GM19328 (cell line): ENCODE results near the gene GABRB3.

ENCODE experiments used
- ATAC-seq: cut with Tn5 transposase; IDR thresholded peaks from one replicate; pipeline ENCODE4 v1.9.1; 2021; ENCODE audit warnings: mild to moderate bottlenecking, moderate library complexity; ENCODE audit not compliant: unreplicated experiment

Gene GABRB3

DNA sequence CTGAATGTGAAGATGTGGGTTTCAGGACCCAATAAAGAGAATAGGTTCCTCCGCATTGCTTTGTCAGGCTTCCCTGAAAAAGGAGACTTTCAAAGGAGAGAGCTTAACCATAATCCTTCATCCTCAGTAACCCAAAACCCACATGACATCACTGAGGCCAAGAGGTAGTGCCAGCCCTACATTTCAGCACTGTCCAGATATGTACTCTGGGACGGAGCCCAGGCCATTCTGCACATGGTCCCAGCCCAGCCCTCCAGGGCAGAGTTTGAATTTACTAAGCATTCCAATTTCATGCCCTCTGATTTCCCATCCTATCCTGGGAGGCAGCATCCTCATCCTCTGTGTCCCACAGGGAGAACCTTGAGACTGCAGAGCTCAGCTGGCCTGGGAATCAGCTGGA lies 210.5 kb downstream of the GABRB3 start:
- ATAC-seq, result no peak

DNA sequence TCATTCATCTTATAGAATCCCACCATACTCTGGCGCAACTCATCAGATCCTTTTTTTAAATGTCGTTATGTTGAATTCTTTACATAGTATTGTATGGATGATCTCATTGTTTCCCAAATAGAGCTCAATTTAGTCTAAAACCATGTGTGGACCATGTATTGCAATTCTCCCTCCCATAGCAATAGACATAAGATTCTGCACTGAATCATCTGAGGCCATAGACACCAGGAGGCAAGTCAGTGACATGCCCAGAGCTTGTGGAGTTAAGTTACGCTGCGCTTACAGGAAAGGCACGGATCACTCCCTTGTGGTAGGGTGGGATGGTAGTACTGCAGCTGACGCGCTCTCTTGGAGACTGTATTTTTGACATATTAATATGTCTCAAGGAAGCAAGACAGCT lies 211.0 kb downstream of the GABRB3 start:
- no peak for ATAC-seq

DNA sequence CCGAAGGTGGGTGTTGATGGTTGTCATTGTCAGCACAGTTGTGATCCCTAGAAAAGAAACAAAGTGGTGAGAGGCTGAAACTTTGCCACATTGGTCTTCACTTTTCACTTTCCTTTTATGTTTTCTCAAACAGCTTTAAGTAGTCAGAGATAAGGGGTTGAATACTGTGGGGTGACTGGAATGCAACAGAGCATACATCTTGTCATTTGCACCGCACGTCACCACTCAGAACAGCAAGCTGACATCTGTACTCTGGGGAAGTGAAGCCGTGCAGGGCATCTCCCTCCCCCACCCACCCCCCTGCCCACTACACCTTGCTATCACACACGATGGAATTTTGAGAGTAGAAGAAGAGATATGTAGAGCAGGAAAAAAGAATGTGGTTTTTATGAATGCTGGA lies 211.7 kb downstream of the GABRB3 start:
- no peak for ATAC-seq

DNA sequence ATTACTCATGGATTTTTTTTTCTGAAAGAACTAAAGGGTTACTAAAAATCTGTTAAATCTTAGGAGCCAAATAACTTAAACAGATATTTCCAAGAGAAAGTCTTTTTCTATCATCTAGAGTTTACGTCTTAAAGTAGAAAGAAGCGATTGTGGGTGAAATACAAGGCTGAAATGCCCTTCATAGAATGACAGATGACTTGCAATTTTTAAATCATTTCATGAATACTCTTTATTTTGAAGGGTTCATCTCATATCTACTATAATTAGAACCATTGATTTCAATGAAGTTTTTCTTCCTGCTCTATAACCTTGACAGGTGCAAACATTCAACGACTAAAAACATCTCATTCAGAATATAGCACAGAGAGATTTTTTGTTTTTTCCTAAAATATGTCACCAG lies 217.0 kb downstream of the GABRB3 start:
- ATAC-seq, result no peak

DNA sequence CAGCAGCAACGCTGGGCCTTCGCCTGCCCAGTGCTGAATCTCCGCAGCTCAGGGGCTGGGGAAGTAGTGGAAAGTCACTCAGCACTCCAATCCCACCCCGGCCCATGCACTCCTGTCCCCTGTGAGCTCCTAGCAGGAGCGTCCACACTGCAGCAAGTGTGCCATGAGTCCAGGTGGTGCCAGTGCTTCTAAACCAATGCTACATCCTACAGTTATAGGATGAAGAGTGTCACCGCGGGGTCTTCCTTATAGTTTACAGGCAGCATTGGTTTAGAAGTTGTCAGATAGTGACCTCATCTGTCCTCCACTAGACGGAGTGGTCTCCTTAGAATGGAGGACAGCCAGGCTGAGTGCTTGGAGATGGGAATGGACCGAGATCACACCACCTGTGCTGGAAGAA lies 221.4 kb downstream of the GABRB3 start:
- no peak for ATAC-seq

DNA sequence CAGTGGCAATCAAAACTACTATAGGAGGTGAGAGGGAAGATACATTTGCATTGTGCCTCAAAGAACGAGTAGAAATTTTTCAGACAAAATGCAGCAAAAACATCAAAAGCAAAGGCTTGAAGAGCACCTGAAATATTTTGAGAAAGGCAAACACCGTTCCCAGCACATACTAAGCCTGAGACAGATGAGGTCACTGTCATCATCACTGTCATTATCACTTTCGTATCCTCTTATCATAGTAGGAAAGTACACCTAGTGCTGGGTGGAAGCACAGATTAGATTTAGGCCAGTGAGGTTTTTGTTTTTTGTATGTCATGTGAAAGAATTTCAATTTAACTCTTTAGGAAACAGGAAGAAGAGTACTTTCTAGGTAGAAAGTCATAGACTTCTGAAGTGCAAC lies 222.0 kb downstream of the GABRB3 start:
- ATAC-seq, result no peak

DNA sequence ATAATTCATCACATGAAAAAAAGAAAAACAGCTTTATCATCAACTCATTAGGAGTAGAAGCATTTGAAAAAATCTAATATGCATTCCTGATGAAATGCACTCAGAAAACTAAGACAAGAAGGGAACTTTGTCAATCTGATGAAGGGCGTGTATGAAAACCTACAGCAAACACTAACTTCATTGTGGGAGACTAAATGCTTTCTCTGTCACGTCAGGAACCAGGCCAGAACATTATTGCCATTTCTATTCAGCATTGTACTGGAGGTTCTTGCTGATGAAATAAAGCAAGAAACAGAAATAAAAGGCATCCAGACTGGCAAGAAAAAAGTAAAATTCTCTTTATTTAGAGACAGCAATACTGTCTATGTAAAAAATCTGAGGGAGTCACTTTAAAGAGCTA lies 235.2 kb downstream of the GABRB3 start:
- ATAC-seq, result no peak

DNA sequence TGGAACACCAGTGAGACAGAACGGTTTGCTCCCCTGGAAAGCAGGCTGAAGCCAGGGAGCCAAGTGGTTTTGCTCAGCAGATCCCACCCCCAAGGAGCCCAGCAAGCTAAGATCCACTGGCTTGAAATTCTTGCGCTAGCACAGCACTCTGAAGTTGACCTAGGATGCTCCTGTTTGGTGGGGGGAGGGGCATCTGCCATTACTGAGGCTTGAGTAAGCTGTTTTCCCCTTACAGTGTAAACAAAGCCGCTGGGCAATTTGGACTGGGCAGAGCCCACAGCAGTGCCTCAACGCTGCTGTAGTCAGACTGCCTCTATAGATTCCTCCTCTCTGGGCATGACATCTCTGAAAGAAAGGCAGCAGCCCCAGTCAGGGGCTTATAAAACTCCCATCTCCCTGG lies 241.4 kb downstream of the GABRB3 start:
- ATAC-seq, result no peak

DNA sequence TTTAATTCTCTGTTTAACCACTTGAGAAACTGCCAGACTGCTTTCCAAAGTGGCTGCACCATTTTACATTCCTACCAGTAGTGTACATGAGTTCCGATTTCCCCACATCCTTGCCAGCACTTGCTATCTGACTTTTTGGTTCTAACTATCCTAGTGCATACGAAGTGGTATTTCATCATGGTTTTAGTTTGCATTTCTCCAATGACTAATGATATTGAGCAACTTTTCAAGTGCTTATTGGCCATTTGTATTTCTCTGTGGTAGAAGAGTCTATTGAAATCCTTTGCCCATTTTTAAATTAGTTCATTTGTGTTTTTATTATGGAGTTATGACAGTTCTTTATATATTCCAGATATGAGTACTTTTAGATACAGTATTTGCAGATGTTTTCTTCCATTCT lies 247.8 kb downstream of the GABRB3 start:
- no peak for ATAC-seq

DNA sequence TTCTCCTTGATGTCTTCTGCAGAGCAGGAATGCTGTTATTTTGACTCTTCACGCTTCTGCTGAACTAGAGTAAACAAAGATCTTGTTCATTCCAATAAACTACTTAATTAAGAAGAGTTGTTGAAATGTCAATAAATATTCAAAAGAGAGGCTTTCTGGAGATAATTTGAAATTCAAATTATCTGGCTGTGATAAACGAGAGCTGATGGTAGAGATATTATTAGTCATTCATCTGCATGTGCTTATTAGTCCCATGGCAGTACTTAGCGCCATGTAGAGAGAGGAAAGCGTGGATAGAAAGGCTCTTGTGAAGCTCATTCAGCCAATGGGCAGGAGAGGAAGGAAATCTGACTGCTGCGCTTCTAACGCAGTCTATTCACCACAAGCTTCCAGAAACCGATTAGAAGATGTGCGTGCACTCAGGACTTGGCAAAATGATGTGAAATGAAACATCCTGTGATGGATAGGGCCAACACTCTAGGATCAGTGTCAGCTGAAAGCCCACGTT lies 251.1 kb downstream of the GABRB3 start:
- no peak for ATAC-seq

DNA sequence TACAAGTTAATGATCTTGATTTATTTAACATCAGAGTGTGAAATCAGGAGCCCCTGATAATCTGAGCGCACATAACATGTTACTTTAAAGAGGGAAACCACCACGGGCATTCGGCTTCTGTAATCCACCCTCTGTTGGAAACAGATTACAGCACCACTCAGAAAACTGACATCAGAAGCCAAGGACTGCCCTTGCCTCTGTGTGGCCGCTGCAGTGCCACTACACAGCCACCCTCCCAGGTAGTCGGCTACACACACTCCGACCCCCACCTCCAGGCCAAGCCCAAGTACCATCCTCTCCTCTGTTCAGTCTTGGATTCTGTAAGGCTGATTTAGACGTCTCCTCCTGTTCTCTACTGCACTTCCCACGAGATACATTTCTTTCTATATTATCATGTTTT lies 251.7 kb downstream of the GABRB3 start:
- ATAC-seq, result no peak

DNA sequence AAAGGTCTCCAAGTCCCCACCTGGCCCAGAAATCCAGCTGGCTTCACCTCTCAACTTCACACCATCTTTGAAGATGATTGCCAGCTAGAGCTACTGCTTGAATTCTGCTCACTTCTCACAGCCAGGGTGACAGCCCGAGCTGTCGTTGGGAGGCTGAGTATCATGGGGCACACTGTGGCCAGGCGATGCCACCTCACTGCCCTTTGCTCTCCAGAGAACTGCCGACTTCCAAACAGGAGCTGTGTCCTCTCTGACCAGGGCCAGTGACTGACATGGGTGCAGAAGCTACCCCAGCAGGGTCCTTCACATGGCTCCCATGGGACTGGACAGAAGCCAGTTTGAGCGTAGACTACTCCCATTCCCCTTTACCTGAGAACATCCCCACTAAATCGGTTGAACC lies 254.0 kb downstream of the GABRB3 start:
- no peak for ATAC-seq

DNA sequence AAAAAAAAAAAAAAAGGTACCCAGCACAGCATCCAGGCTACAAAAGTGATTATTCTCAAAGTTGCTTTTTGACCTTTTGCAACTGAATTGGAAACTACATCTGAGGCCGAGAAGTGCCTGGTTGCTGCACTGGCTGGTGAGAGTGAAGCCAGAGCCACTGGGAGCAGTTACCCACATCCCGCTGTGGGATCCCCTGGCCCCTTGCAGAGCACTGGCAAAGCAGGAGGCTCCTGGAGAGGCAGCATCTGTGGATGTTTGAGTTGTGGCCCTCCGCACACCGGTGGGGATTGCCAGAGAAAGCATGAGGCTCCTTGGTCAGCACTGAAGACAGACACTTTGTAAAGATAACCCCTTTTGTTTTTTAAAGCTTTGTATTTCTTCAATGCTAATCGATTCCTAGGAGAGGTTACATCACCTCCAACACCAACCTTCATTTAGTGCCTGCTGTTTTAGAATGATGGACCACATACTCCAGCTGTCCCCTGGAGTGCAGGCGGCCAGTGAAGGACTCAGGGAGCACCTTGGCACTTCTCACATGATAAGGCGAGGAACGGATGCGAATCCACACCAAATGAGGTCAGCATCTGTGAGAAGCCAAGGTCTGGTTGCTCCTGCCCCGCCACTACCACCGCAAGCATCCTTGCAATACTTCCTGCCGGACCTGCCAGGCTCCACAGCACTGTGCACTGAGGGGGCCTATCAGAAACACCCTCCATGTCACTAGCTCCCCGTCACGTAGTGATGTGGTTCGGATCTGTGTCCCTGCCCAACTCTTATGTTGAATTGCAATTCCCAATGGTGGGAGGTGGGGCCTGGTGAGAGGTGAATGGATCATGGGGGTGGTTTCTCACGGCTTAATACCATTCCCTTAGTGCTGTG lies 256.5 kb downstream of the GABRB3 start:
- ATAC-seq, result no peak

DNA sequence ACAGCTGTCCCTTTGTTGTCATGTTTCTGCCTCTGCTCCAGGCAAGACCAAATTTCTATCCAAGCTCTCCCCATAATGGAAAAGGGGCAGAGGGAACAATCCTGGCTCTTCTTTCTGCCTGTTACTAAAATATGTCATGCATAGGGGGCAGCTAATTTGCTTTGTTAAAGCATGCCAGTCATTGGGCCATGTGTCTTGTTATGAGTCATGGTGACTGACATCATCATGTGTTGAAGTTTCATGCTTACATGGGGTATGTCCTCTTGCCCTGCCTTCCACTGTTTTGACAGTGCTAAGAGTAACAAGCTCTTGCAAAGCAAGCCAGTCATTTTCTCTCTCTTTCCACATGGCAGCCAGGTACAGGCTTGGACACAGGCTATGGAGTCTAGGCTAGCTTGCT lies 268.9 kb downstream of the GABRB3 start:
- no peak for ATAC-seq
